NK-92 (cell line): ENCODE results near the gene ARHGAP24.
"Not testable (repeated sequence)": the region's sequence is repeated elsewhere in the genome, so short reads cannot be mapped to it uniquely, and the experiment has no call there.

Source experiments
- DNase-seq: peaks from one replicate; lab custom pipeline; 2025; ENCODE audit not compliant: unreplicated experiment; lab: John Stamatoyannopoulos, UW

ARHGAP24 gene

GRCh38 chr4:85901500-85901899, 426.6 kb downstream of the ARHGAP24 start:
- no peak for DNase-seq

GRCh38 chr4:85902647-85903046, 427.7 kb downstream of the ARHGAP24 start:
- not testable (repeated sequence) for DNase-seq

GRCh38 chr4:85905761-85906160, 430.8 kb downstream of the ARHGAP24 start:
- DNase-seq = no peak

- DNase-seq = no peak
These were observed 432.1 kb downstream of the ARHGAP24 start for GRCh38 chr4:85907001-85907400.

GRCh38 chr4:85909851-85910250, 434.9 kb downstream of the ARHGAP24 start:
- no peak for DNase-seq

- no peak for DNase-seq
These were observed 436.0 kb downstream of the ARHGAP24 start for GRCh38 chr4:85910985-85911384.

DNA sequence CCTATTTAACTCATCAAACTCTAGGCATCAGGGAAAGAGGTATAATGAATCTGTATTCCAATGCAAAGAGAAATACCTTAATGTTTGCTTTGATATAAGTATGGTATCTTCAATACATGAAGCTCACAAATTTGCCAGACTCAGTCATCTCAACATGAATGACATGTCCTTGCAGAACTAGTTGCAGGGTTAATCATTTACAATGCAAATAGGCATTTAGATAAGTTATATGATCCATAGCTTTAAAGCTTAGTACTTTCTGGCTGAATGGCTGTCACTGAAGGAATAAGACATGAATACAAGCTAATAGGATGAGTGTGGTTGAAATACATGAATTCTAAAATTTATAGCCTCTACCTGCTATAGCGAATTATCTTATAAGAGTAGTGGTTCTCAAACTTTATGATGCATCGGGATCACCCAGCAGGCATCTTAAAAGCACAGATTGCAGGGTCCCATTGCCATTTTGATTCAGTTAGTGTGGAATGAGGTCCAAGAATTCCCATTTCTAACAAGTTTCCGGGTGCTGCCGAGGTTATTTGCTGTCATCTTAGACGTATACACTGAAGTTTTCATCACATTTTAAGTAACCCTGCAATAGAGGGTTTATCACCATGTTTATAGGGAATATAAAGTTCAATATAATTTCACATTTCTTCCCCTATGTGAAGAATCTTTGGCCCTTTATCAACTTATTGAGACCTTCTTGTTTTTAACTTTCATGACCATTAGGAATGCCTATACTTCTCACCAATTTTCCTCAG, 439.2 kb downstream of the ARHGAP24 start:
- no peak for DNase-seq

DNA sequence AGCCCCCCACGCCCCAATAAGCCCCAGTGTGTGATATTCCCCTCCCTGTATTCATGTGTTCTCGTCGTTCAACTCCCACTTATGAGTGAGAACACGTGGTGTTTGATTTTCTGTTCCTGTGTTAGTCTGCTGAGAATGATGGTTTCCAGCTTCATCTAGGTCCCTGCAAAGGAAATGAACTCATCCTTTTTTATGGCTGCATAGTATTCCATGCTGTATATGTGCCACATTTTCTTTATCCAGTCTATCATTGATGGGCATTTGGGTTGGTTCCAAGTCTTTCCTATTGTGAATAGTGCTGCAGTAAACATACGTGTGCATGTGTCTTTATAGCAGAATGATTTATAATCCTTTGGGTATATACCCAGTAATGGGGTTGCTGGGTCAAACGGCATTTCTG, 440.6 kb downstream of the ARHGAP24 start:
- DNase-seq = not testable (repeated sequence)

GRCh38 chr4:85919200-85919887, 444.4 kb downstream of the ARHGAP24 start:
- DNase-seq = no peak

DNA sequence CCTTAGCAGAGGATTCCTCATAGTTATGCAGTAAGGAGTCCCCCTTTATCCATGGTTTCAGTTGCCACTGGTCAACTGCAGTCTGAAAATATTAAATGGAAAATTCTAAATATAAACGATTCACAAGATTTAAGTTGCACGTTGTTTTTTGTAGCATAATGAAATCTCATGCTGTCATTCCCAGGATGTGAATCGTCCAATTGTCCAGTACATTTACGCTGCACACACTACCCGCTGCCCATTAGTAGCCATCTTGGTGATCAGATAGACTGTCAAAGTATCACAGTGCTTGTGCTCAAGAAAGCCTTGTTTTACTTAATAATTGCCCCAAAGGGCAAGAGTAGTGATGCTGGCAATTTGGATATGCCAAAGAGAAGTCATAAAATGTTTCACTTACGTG, 450.1 kb downstream of the ARHGAP24 start:
- no peak for DNase-seq

DNA sequence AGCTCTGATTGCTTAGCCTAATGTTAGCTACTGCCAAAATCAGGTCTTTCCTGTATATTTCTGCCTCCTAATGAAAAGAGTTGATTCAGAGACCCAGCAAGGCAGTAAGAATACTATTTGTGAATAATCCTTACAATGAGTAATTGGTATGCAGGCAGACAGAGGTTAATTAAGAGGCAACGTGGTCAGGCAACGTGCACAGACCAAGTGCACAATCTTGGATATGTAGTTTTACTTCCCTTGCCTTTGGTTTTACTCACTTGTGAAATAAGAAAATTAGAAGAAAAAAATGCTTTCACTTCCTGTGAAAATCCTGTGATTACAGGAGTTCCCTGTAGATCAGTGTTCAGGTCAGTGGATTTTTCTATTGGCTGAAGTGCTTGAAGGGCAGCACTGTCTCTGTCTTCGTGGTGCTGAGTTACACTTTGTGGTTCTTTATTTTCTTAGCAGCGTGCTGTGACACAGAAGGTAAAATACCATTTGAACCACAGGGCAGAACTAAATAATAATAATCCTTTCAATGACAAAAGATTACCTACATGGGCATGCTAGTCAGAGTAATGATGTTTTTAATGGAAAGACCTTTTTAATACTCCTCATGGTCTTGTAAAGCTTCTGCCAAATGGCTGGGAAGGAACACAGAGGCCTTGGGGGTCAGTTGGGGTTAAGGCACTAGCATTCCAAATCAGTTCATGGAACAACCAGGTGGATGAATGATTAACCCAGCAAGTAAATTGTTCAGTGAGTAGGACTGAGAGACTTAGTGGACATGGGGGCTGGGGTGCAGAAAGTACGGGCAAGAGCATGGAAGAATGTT, 454.0 kb downstream of the ARHGAP24 start:
- DNase-seq = no peak

DNA sequence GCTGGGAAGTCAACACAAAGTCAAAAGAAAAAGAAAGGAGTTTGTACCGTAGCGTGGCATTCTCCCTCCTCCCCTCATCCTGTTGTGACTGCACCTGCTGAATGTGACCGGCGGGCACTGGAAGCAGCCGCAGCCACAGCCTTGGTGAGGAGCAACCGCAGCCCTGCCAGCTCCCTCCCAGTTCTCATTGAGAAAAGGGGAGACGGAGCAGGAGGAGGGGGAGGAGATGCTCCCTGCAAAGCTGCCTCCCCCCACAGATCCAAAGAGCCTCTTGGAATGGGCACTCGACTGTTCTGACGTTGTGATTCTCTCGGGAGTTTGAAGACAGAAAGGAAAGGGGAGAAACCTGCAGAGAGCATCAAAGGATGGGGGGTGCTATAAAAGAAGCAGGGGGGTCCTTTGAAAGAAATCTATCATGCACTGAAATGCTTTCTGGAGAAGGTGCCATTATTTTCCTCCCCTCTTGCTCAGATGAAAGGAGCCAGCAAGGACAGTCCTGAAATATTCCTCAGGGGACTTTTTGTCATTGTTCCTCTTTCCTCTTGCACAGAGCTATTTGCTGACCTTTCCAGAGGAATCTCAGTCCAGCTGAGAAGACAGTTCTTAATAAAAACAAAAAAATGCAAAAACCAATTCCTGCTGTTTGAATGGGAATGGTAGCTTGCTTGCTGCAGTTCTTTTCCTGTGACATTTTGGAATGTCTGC, 455.2 kb downstream of the ARHGAP24 start:
- no peak for DNase-seq

- DNase-seq = no peak
These were observed 457.7 kb downstream of the ARHGAP24 start for GRCh38 chr4:85932500-85933290.

GRCh38 chr4:85933291-85933640, 458.3 kb downstream of the ARHGAP24 start:
- DNase-seq = no peak

DNA sequence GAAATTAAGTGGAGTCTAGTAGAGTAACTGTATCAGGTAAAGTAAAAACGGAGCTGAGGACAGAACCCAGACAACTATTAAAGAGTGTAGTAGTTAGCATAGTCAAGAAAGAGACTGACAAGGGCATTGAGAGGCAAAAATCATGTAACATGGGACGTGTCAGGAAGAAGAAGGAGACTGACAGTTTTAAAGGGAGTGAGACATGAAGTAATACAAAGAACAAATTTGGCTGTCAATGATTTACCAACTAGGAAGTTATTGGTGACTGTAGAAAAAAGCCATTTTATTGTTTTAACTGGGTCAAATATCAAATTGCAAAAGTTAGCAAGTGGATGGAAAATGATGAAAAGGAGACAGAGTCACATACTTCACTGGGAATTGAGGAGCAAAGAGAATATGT, 462.6 kb downstream of the ARHGAP24 start:
- no peak for DNase-seq

DNA sequence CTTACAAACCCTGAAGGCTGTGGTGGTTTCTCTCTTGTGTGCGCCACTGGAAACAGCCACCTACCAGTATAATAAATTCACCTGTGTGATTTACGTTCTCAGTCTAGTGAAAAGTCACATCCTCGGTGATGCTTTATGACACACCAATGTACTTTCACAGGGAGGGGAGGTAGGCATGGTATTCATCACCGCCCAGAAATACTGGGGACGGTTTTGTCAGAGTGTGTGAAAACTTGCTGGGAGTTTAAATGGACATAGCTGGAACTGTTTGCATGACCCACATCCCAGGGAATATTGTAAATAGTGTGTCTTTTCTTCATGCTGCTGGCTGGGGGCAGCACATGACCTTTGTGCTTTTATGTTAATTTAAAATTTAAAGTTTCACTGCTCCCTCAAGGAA, 463.1 kb downstream of the ARHGAP24 start:
- no peak for DNase-seq

GRCh38 chr4:85938902-85939301, 464.0 kb downstream of the ARHGAP24 start:
- DNase-seq = no peak

DNA sequence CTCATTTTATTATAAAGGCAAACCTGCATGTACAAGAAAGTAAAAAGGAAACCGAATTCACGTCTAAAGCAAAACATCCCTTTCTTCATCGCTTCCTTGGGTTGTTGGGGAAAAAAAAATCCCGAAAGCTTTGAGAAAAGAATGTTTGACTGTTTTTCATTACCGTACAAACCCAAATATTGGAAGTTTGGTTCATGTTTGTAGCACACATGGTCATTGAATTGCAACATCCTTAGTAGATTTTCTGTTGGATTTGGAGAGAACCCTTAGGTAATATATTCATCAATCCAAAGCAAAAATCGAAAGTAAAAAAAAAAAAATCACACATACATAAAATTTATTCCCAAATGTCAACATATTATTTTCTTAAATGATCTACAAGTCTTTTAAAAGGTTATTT, 464.6 kb downstream of the ARHGAP24 start:
- DNase-seq = no peak

DNA sequence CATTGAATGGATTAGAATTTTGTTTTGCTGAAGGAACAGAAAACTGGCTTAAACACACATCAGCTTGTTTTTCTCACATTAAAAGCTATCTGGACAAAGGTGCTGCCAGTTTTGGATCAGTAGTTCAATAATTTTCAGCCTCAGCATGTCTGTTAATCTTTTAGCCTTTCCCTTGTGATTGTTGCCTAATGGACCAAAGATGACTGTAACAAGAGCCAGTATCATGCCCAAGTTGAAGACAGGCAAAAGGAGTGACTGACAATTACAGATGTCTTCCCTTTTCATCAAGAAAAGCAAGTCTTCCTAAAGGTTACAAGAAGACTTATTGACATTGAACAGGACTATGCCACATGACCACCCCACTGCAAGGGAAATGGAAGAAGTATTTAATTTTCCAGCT, 465.2 kb downstream of the ARHGAP24 start:
- no peak for DNase-seq

GRCh38 chr4:85942107-85942506, 467.2 kb downstream of the ARHGAP24 start:
- no peak for DNase-seq
